GM12864 (cell line): Measurements from ENCODE around the gene PCK2.
"Not testable (repeated sequence)": the region's sequence is repeated elsewhere in the genome, so short reads cannot be mapped to it uniquely, and the experiment has no call there.

Source experiments
- DNase-seq: peaks from one replicate; pipeline ENCODE4 v3.0.0-alpha.2; 2011; ENCODE audit warnings: low read depth
- H3K4me3 ChIP-seq: 2 replicates; pipeline ENCODE4 v1.5.1; 2011; ENCODE audit warnings: mild to moderate bottlenecking, low read depth, low read length, control low read depth
- TF ChIP-seq, protein P1 (sequence below): IDR thresholded peaks from 2 replicates; pipeline ENCODE4 v1.5.1; 2011; ENCODE audit warnings: low read depth, mild to moderate bottlenecking, moderate library complexity, low read length, control low read depth, inconsistent platforms; ENCODE audit errors: missing control alignments

Gene PCK2

DNA sequence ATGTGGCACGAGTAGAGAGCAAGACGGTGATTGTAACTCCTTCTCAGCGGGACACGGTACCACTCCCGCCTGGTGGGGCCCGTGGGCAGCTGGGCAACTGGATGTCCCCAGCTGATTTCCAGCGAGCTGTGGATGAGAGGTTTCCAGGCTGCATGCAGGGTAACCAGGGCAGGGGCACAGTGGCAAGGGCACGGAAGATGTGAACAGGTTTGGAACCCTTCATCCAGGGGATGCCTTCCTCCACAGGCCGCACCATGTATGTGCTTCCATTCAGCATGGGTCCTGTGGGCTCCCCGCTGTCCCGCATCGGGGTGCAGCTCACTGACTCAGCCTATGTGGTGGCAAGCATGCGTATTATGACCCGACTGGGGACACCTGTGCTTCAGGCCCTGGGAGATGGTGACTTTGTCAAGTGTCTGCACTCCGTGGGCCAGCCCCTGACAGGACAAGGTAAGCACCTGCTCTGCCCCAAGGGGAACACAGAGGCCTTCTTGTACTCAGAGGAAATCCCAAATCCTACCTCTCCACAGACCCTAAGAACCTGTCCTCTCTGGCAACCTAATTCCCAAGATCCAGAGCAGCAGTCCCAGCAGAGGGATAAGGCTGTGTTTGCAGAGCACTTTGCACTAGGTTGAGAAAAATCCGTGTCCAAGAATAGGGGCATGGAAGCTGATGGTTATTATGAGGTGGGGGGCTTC is 4.3 kb downstream of the PCK2 start:
- TF ChIP-seq, protein P1, sequence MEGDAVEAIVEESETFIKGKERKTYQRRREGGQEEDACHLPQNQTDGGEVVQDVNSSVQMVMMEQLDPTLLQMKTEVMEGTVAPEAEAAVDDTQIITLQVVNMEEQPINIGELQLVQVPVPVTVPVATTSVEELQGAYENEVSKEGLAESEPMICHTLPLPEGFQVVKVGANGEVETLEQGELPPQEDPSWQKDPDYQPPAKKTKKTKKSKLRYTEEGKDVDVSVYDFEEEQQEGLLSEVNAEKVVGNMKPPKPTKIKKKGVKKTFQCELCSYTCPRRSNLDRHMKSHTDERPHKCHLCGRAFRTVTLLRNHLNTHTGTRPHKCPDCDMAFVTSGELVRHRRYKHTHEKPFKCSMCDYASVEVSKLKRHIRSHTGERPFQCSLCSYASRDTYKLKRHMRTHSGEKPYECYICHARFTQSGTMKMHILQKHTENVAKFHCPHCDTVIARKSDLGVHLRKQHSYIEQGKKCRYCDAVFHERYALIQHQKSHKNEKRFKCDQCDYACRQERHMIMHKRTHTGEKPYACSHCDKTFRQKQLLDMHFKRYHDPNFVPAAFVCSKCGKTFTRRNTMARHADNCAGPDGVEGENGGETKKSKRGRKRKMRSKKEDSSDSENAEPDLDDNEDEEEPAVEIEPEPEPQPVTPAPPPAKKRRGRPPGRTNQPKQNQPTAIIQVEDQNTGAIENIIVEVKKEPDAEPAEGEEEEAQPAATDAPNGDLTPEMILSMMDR, result no peak
- H3K4me3 ChIP-seq, result no peak overlapping the region
- no peak for DNase-seq

DNA sequence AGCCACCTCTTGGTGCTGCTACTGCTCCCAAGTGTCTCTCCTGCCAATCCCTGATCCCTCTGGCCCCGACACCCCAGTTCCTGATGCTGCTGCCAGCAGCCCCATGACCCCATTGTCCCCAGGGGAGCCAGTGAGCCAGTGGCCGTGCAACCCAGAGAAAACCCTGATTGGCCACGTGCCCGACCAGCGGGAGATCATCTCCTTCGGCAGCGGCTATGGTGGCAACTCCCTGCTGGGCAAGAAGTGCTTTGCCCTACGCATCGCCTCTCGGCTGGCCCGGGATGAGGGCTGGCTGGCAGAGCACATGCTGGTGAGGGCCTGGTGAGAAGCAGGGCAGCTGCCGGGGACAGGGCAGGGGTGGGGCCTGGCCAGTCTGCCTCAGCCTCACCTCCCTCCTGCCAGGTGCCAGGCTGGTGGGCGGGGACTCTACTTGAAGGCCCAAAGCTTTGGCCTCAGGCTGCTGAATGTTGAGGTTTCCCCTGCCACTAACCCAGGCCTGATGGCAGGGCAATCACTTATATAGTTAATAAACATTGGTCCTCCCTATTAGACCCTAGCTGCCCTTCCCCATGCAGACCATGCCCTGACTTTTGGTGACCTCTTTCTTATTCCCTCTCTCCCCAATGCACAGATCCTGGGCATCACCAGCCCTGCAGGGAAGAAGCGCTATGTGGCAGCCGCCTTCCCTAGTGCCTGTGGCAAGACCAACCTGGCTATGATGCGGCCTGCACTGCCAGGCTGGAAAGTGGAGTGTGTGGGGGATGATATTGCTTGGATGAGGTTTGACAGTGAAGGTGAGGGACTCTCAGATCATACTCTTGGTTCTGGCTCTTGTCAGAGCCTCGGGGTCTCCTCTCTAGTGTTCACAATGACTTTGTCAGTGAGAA is 5.1 kb downstream of the PCK2 start:
- TF ChIP-seq, protein P1, result no peak
- no peak for DNase-seq
- H3K4me3 ChIP-seq, result no peak overlapping the region

DNA sequence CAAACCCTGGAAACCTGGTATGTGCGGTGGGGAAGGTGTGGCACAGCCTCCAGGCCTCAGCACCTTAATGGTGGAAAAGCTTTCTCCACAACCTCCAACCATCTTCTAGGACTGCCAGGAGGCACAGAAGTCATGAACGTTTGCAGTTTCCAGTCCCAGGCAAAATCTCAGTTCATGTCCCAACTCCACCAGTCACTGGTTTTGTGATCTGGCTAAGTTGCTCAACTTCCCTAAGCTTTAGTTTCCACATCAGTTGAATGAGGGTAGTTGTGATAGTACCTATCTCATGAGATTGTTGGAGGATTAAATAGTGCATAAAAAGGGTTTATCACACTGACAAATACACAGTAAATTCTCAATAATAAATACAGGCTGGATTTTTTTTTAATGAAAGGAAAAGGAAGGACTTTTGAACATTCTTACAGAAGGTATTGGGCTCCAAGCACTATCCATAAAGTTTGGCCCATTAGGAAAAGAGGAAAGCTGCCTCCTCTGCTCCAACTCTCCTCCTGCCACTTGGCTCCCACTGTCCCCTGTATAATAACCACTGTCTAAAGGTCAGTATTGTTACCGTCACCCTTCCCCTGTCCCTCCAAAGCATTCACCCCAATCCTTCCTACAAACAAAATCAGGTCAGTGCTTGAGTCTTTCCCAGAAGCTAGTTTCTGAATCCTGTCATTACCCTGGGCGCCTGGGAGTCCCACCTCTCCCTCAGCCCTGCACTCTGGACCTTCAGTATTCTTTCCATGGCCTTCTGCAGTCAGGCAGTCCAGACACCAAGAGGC is 6.3 kb downstream of the PCK2 start:
- no peak overlapping the region for H3K4me3 ChIP-seq
- TF ChIP-seq, protein P1, result no peak
- no peak for DNase-seq

DNA sequence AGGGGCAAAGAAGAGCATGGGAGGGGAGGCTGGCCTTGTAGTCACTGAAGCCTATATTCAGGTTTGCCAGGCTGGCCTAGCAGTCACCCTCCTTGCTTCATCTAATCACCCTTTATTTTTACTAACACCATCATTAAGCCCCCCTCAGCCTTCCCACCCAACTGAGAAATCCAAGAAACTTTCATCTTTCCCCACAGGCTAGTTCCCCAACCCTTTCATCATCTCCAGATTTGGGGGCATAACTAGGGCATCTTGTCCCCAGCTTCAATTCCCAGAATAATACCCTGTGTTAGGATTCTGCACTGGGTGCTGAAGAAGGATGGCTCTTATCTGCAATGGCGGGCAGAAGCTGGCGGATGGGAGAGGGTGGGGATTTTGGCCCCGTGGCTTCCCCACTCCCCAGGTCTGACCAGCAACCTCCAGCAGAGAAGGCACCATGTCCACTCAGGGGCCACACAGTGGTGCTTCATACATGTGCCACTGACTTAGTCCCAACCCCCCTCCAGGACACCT is 6.9 kb downstream of the PCK2 start:
- TF ChIP-seq, protein P1, result no peak
- no peak overlapping the region for H3K4me3 ChIP-seq
- DNase-seq, result no peak

DNA sequence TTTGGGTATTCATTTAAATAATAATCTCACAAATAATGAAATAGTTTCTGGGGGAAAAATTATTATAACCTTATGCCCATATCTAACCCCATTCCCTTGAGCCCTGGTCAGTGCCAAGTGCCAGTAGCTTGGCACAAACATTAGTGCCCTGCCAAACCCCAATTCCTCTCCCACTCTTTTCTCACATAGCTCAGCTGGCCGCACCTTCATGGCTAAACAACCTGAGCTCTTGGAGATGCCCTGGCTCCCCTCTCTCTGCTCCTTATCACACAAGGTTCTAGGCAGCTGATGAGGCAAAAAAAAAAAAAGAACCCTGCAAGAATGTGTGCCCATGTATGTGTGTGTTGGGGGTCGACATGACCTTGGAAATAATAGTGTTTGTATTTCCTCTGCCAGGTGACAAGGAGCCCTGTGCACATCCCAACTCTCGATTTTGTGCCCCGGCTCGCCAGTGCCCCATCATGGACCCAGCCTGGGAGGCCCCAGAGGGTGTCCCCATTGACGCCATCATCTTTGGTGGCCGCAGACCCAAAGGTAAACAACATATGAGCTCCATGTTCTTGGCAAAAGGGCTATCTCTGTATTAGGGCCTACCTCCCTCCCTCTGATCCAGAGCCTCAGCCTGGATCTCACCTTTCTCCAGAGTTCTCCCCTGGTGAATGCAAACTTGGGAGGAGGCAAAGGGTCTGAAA is 8.4 kb downstream of the PCK2 start:
- no peak overlapping the region for H3K4me3 ChIP-seq
- TF ChIP-seq, protein P1, result no peak
- no peak for DNase-seq

DNA sequence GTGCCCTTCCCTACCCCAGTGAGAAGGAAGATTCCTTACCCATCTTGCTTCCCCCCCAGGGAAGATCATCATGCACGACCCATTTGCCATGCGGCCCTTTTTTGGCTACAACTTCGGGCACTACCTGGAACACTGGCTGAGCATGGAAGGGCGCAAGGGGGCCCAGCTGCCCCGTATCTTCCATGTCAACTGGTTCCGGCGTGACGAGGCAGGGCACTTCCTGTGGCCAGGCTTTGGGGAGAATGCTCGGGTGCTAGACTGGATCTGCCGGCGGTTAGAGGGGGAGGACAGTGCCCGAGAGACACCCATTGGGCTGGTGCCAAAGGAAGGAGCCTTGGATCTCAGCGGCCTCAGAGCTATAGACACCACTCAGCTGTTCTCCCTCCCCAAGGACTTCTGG is 9.3 kb downstream of the PCK2 start:
- no peak for DNase-seq
- no peak overlapping the region for H3K4me3 ChIP-seq
- TF ChIP-seq, protein P1, result no peak

DNA sequence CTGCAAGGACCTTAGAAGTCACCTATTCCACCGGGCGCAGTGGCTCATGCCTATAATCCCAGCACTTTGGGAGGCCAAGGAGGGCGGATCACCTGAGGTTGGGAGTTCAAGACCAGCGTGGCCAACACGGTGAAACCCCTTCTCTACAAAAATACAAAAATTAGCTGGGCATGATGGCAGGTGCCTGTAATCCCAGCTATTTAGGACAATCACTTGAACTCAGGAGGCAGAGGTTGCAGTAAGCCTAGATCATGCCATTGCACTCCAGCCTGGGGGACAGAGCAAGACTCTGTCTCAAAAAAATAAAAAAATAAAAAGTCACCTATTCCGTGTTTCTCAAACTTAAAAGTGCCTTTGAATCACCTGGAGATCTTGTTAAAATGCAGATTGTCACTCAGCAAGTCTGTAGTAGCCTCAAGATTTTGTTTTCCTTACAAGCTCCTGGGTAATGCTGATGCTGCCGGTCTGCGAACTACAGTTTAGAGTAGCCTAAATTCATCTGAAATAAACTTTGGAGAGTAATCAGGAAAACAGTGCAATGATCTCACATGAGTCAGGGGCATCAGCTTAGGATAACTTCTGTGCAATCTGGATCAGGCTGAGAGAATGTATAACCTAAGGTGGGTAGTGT is 11.6 kb downstream of the PCK2 start:
- DNase-seq, H3K4me3 ChIP-seq: not testable (repeated sequence)
